ENCODE measurements around the gene IGIP.

Gene IGIP

DNA sequence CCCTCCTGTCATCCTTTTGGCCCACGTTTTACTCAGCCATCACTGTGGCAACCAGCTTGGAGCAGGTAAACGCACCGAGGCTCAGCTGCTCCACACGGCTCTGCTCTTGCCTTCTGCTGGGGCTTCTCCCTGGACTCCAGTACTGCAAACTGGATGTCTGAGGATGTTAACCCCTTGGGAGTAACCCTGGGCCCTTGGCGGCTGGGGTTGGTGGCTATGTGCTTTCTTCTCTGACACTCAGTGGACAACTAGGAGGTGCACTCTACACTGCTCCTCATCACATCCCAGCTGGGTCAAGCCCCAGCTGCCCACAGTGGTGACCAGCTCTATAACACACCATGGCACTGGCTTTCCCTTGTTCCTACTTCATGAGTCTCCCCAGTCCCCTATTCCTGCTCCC lies 37.0 kb downstream of the IGIP start:
- DNase-seq (ENCODE audit: low spot score), result no peak

DNA sequence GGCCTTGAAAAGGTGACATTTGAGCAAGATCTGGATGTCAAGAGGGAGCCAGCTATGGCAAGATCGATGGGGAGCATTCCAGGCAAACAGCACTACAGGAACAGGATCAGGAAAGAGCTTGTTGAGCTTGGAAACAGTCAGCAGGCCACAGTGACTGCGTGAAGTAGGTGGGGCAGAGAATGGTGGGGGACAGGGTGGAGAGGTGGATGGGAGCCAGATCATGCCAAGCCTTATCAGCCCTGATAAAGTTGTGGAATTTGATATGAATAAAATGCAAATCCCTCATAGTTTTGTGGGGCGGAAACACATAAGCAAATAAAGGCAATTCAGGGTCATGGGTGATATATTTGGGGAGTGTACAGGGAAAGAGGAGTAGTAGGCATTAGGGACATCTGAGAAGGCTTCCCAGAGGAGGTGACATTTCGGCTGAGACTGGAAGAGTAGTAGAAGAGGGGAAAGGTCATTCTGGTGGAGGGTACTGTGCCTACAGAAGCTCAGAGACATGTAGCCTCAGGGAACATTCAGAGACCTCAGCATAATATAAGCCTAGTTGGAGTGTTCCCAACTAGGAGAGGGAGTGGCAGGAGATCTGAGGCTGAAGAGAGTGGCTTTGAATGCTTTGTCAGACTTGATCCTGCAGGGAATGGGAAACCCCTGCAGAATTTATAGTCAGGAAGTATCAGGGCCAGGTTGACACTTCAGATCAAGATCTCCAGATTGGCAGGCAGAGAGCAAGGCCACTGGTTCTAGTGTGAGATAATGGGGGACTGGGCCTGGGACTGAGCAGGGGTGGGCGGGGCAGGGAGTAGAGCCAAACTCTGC lies 39.6 kb downstream of the IGIP start:
- DNase-seq (ENCODE audit: low spot score), result no peak

DNA sequence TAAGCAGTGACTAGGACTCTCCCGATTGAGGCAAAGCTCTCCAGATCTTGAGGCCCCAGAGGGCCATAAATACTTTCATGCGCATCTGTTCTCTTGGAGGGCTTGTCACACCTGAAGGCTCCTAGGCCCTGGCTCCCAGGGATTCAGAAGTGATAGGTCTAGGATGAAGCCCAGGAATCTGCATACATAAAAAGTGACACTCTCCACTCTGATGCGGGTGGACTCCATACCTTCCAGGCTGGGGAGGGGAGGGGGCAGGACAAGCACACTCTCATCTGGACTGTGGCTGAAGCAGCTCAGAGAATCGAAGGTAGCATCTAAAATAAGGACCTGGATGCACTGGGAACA lies 40.2 kb downstream of the IGIP start:
- DNase-seq (ENCODE audit: low spot score), result no peak

DNA sequence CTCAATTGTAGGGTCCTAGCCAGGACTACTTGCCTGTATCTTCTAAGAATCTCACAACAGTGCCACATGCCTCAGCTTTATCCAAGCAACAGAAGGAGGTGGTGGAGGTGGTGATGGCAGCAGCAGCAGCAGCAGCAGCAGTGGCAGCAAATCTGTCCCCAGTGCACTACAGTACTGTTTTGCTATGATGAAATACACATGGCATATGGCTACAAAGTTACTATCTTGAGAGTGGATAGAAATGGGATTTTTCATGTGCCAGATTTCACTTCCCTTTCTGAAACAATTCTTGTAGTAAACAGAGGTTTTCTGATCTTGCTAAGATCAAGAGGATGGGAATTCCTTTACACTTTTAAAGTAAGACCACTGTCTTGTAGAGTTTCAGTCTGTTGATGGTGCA lies 41.2 kb downstream of the IGIP start:
- no peak for DNase-seq (ENCODE audit: low spot score)

DNA sequence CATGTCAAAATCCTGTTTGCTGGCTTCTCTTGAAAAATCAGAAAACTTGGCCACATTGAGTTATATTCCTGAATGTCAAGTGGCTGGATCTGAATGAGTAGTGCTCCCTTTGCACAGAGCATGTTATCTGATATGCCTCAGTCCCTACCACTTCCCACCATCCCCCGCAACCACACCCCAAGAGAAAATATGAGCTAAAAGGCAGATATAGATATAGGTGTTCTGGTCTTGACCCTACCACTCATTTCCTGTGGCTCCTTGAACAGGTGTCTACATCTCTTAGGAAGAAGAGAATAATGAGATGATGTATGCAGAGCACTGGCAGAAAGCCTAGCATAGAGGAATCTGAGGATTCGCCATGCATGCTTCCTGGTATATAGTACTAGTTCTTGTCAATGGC lies 42.6 kb downstream of the IGIP start:
- no peak for DNase-seq (ENCODE audit: low spot score)

DNA sequence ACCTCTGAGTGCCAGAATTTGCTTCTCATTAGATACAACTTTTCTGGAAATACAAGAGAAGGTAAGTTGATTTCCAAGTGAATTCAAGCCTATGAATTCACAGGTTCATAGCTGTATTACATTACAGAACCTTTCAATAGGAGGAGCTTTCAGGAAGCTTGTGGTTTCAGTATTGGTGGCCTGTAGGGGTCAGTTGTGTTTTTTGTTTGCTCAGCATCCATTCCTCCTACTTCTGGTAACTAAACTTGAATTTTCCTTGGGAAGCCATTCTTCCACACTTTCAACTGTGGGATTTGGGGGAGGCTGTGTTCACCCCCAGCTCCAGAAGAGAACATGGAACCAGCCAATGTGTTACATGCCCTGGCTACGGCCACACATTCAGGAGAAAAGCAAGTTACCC lies 43.7 kb downstream of the IGIP start:
- no peak for DNase-seq (ENCODE audit: low spot score)

DNA sequence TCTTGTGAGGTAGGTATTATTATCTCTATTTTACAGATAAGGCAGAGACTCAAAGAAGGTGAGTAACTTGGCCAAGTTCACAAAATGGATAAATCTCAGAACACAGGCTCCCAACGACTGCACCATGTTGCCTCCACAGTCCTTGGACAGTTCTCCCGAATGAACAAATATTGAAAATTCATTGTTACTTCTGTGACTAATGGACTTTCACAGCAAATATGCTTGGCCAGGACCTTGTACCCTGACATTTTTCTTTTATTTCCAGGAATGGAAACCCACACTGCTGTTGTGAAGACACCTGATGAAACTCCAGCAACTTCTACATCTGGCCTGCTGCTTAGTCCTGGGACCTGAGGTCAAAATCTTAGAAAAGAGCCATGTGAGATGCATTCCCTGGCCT lies 46.7 kb downstream of the IGIP start:
- DNase-seq (ENCODE audit: low spot score), result no peak

DNA sequence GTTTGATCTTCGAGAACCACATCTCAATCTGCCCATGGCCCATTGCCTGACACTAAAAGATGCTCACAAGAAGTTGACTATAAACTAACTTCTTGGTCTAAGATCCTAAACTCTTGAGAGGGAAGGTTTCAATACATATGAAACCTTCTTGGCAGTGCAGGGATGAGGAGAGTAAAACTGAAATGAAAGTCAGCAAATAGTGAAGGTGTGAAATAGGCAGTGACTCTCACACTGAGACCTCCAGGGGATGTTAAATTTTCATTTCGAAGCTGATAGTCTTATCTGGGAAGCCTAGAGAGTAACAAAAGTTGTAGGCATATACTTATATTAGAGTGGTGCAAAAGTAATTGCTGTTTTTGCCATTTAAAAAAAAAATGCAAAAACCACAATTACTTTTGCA lies 48.3 kb downstream of the IGIP start:
- DNase-seq (ENCODE audit: low spot score), result no peak

DNA sequence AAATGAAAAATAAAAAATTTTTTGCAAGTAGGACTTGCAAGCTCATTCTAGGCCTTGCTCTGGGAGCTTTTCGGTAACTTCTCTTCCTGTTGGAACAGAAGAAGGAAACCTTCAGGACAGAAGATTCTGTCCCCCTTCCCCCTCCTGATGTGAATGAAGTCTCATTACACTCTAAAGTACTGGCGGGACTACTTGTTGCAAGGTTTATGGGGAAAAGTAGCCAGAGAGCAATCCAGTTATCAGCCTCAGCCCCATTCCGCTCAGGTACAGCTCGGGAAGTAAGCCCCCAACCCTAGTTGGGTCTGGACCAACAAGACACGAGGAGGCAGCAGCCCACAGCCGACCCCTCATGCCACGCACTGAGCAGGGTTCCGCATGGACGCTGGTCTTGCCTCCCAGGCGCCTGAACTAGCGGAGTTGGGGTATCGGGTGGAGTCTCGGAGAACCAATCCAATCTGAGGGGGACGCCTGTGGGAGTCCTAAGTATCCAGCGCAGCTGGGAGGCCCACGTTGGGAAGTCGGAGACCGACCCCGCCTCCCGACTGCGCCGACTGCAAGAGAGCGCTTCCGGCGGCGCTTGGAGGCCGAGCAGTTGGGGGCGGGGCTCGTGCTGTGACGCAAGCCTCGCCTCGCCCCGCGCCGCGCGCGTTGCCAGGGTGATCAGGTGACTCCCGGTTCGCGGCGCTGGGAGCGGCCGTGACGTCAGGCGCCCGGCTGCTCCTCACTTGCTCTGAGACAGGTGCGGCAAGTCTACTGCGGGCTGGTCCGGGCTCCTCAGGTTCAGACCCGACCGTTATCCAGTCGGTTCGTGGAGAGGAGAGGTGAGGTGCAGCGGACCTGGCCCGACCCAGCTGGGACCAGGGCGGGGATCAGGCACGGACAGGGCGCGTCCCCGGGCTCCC lies 49.0 kb downstream of the IGIP start, which contains the start of gene CYSTM1:
TSS of gene CYSTM1 (plus strand) at position 724 of the 902 bp plus-strand sequence. CDS start 19,278 bp downstream, outside the sequence.
- DNase-seq (ENCODE audit: low spot score), result peak; percentile 92

DNA sequence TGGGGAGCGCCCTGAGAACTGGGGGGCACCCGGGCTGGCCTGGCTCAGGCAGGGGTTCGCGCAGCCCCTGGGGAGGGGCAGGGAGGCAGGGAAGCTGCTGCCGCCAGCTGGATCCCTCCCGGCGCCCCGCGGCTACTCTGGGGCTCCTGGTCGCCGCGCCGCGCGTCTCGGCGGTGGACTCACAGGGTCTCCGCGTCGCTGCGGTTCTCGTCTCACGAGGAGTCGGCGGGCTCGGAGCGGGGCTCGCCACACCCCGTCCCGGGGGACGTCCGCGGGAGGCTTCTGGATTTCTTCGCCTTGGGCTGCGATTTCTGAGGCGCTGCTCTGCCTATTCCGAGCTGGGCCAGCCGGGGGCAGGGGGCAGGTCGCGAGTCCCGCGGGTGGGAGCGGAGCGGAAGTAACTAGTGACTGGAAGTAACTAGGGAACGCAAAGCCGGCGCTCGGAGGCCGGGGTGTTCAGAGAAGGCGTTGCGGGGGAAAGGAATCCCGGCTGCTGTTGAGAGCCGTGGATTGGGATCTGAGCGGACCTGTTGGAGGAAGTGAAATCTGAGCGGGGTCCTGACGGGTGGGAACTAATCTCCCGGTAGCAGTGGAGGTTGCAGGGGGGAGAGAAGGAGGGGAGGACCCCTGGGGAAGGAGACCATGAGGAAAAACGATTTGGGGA lies 49.8 kb downstream of the IGIP start:
- peak; percentile 74 for DNase-seq (ENCODE audit: low spot score)

DNA sequence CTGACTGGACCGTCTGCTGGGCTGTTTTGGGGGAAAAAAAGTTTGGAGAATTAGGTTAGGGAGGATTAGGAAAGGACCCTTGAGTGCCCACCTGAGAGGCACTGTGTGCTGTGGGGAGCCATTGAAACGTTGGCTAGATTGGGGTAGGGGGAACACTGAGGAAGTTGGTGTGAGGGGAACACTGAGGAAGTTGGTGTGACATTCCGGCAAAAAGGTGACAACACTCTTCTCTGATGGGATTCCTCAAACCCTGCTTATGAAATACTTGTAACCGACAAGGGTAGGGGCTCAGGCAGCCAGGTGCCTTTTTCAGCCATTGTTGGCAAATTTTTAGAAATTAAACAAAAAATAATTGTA lies 50.3 kb downstream of the IGIP start:
- no peak for DNase-seq (ENCODE audit: low spot score)

DNA sequence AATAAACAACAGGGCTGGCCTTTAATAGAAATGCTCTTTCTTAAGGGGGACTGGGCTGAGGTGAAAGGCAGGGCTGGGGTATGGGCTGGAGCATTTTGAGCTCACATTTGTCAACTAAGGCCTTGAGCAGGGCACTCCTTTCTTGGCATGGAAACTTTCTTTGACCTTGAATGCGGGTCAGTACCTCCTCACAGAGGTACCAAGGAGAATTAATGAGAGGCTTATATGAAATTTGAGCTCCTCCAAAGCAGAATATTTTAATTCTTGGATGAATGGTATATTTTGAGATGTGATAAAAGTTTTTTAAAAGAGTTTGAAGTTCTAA lies 52.3 kb downstream of the IGIP start:
- DNase-seq (ENCODE audit: low spot score), result no peak

DNA sequence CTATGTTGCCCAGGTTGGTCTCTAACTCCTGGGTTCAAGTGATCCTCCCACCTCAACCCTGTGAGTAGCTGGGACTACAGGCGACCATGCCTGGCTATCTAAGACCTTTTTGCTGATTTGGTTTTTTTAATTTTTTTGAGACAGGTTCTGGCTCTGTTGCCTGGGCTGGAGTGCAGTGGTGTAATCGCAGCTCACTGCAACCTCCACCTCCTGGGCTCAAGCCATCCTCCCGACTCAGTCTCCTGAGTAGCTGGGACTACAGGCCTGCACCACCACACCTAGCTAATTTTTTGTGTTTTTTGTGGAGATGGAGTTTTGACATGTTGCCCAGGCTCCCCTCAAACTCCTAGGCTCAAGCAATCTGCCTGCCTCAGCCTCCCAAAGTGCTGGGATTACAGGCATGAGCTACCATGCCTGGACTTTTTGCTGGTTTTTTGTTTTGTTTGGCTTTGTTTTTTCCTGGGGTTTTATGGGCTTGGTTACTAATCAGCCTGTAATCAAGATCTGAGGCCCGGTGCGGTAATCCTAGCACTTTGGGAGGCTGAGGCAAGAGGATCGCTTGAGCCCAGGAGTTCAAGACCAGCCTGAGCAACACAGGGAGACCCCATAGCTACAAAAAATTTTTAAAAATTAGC lies 52.9 kb downstream of the IGIP start:
- no peak for DNase-seq (ENCODE audit: low spot score)

All from SK-N-DZ (cell line).